NOMO-1 (cell line): Measurements from ENCODE around the gene PRRT1.
"Not testable (repeated sequence)": the region's sequence is repeated elsewhere in the genome, so short reads cannot be mapped to it uniquely, and the experiment has no call there.

ENCODE experiments used
- DNase-seq, 2 experiments: peaks; one replicate each; lab custom pipeline; 2025; ENCODE audit not compliant: unreplicated experiment in 2 of 2; lab: John Stamatoyannopoulos, UW

PRRT1 gene

GRCh38 chr6:32152769-32153563 lies 1.2 kb upstream of the PRRT1 start:
- DNase-seq = no peak

GRCh38 chr6:32151181-32151862 lies 417 bp downstream of the PRRT1 start:
- no peak for DNase-seq

- DNase-seq = no peak
Observed at GRCh38 chr6:32149932-32150870, 1.5 kb downstream of the PRRT1 start.

- DNase-seq = no peak
Observed at GRCh38 chr6:32149092-32149755, 2.5 kb downstream of the PRRT1 start.

GRCh38 chr6:32148289-32149091 lies 3.2 kb downstream of the PRRT1 start:
- DNase-seq = no peak

- no peak for DNase-seq
Observed at GRCh38 chr6:32147401-32148132, 4.2 kb downstream of the PRRT1 start.

GRCh38 chr6:32146687-32147086 lies 5.1 kb downstream of the PRRT1 start:
- no peak for DNase-seq

- no peak for DNase-seq
Observed at GRCh38 chr6:32146287-32146686, 5.5 kb downstream of the PRRT1 start.

GRCh38 chr6:32144238-32144637 lies 7.5 kb downstream of the PRRT1 start:
- not testable (repeated sequence) for DNase-seq

- DNase-seq = no peak
Observed at GRCh38 chr6:32140420-32141046, 11.2 kb downstream of the PRRT1 start.

GRCh38 chr6:32139590-32139989 lies 12.1 kb downstream of the PRRT1 start:
- DNase-seq = no peak

GRCh38 chr6:32137454-32137853 lies 14.3 kb downstream of the PRRT1 start:
- no peak for DNase-seq

- DNase-seq = no peak
Observed at GRCh38 chr6:32133786-32134185, 18.0 kb downstream of the PRRT1 start.

GRCh38 chr6:32132110-32132509 lies 19.6 kb downstream of the PRRT1 start:
- no peak for DNase-seq

- DNase-seq = no peak
Observed at GRCh38 chr6:32131439-32131948, 20.2 kb downstream of the PRRT1 start.

GRCh38 chr6:32129297-32130088 lies 22.2 kb downstream of the PRRT1 start:
- no peak for DNase-seq

GRCh38 chr6:32128751-32129296 lies 22.9 kb downstream of the PRRT1 start:
- DNase-seq = no peak
